Activated CD4-positive, CD25-positive, alpha-beta regulatory T cell treated with anti-CD3 and anti-CD28 coated beads, Interleukin-2, amount 50 U/mL, for 16 hours (primary cell): ENCODE measurements around the gene SLC33A1.
"Not testable (repeated sequence)": the region's sequence is repeated elsewhere in the genome, so short reads cannot be mapped to it uniquely, and the experiment has no call there.

Experiments used
- DNase-seq: peaks from one replicate; pipeline ENCODE4 v3.0.0-alpha.2; 2020; ENCODE audit warnings: low read depth, low spot score

Gene SLC33A1

GRCh38 chr3:155854141-155854940, at the start of gene SLC33A1:
TSS of gene SLC33A1 (minus strand) at chr3:155854427. CDS start at chr3:155853997, 430 bp downstream.
- peak; percentile 97 for DNase-seq

GRCh38 chr3:155895379-155895900, 41.2 kb upstream of the SLC33A1 start:
- no peak for DNase-seq

GRCh38 chr3:155891321-155891720, 37.1 kb upstream of the SLC33A1 start:
- no peak for DNase-seq

DNA sequence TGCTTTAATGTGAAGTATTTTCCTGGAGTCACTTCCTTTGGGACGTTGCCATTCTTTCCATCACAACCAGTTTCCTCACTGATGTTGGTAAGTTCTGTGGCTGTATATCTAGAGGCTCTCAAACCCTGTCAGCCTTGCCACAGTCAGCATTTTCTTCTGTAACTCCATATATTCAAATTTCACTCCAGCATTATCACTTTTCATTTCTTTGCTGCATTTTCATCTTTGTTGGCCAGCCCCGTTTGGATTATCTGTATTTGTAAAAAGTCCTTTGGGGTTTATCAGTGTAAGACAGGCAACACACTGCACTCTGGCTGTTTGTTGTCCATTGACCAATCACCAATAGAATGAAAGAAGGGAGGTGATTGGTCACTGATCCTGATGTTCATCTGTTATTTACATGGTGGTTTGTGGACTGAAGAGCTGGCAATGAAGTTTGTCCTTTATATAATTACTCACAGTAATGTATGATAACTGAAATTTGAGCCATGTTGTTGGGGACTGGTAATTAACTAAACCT, 36.5 kb upstream of the SLC33A1 start:
- DNase-seq: no peak

DNA sequence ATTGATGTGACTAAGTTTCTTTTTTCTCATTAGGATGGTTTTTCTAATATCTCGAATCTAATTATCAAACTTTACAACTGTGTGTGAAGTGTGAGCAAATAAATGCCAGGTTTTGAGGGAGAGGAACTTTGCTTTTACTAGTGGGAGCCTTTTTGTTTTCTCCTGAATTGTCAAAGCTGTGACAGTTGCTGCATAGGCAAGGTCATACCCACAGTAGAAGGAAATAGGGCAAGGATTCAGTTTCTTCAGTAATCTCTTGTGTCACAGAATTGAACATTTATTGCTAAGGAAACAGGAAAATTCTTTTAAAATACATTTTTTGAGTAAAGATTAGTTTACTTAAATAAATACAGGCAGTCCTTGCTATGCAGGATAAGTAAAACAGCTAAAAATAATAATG, 35.7 kb upstream of the SLC33A1 start:
- no peak for DNase-seq

GRCh38 chr3:155889212-155889611, 35.0 kb upstream of the SLC33A1 start:
- no peak for DNase-seq

- DNase-seq: no peak
These were observed 32.7 kb upstream of the SLC33A1 start for GRCh38 chr3:155886915-155887314.

- not testable (repeated sequence) for DNase-seq
These were observed 32.1 kb upstream of the SLC33A1 start for GRCh38 chr3:155886348-155886747.

- no peak for DNase-seq
These were observed 31.1 kb upstream of the SLC33A1 start for GRCh38 chr3:155885292-155885691.

DNA sequence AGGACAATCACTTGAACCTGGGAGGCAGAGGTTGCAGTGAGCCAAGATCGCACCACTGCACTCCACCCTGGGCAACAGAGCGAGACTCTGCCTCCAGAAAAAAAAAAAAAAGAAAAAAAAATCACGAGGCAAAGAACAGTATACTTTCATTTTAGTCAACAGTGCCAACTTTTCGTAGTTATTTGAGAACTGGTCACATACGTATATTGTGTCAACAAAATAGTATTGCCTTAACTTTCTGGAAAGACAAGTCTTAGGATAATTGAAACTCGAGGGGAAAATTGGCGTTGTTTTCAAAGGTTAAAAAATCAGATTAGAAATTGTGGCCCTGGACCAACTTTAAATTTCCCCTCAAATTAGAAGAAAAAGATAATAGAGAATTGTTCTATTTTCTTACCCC, 30.1 kb upstream of the SLC33A1 start:
- DNase-seq: no peak

DNA sequence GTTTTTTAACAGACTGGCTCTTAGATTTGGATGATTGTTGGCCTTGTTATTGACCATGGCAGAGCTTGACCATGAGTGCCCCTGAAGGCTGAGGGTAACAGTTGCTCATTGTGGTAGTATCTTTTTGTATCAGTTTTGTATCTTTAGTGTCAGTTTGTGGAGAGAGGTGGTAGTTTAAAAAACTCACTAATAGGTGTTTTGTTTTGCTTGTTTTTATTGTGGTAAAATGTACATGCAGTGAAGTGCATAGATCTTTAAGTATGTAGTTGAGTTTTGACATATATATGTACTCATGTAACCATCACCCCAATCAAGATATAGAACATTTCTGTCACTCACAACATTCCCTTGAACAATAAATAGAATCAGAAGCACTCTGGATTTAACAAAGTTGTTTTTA, 26.1 kb upstream of the SLC33A1 start:
- no peak for DNase-seq

DNA sequence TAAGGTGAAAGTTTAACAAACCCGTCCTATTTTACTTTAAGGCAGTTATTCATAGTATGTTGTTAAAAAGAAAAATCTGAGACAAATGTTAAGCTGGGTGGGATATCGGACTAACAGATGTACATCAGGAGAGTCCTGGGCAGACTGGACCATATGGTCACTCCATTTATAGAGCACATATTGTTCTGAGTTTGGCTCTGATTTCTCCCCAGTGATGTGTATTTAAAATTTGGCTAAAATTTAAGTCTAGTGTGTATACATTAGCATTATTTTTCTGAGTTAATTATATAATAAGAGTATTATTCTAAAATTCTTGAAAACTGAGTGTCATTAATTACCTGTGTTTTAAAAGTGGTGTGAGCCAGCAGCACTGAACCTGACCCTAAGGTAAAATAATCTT, 22.3 kb upstream of the SLC33A1 start:
- DNase-seq: no peak

DNA sequence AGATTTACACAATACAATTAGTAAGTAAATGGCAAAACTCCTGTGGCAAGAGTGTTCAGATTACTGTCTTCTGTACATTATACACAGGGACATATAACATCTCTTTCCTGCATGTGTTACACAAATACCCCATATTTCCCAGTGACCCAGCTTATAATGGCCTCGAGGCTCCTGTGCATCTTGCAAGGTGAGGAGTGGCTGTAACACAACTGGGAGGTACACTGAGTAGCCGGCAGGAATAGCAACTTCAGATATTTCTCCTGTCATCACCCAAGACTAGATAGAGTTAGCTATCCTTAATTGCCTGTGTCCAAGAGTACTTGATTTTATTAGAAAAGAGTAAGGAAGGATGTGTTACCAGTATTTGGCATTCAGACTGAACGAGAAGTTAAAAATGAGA, 21.8 kb upstream of the SLC33A1 start:
- no peak for DNase-seq

- DNase-seq: no peak
These were observed 18.8 kb upstream of the SLC33A1 start for GRCh38 chr3:155872904-155873646.

- DNase-seq: no peak
These were observed 17.5 kb upstream of the SLC33A1 start for GRCh38 chr3:155871746-155872158.

DNA sequence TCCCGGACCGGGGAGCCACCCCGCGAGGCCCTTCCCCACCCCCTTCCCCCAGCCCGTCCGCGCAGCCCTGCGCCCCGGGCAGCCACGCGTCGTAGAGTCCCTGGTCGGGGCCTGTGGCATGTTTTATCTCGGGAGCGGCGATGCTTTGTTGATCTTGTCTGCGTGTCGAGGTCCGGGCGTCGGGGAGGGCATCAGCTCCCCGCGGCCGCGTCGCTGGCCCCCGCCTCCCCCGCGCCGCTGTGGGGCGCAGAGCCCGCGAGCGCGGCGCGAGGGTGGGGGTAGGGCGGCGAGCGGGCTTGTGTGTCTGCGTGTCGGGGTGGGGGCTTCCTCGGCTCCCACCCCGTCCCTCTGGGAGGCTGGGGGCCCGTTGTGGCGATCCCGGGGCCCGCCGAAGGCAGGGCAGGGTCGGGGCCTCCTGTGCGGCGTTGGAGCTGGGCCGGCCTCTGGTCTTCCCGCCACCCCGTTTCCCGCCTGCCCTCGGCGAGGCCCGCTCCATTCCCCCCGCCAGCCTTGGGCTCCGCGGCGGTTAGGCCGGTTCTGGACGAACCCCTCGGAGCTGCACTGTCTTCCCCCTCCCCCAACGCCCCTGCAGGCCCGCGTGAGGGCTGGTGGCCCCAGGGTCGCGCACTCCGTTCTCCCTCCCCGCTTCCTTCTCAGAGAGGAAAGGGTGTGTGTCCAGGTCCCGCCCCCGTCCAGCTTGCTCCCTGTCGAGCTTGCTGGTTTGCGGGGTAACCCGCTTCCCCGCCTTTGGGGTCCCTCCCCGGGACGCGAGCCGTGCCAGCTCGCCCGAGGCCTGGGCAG, 16.9 kb upstream of the SLC33A1 start:
- peak; percentile 5 for DNase-seq

DNA sequence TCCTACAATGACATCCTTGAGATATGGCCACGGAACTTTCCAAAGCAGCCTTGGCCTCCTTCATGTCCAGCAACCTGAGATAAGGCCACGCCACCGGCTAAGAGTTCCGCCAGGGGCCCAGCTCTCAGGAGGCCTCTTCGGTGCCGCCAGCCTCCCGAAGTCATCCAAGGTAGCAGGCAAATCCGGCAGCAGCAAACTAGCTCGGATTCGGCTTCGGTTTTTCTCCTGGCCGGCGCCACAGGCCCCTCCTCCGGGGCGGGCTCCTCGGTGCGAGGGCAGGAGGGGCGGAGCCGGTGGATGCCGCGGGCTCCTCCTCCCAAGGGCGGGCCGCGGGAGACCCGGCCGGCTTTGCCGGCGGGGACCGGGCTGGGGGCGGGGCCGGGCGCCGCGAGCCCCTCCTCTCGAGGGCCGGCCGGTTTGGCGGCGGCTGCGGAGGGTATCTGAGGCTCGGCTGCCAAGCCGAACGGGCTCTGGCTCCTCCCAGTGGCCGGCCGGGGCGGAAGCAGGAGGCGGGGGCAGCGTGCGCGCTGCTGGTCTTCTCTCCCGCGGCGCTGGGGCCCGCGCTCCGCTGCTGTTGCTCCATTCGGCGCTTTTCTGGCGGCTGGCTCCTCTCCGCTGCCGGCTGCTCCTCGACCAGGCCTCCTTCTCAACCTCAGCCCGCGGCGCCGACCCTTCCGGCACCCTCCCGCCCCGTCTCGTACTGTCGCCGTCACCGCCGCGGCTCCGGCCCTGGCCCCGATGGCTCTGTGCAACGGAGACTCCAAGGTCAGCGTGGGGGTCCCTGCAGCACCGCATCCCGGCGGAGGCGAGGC, 16.1 kb upstream of the SLC33A1 start, which contains the start of gene GMPS:
Gene GMPS (plus strand): TSS at position 518 of the 812 bp plus-strand sequence. CDS start 221 bp downstream, at position 739.
- peak; percentile 89 for DNase-seq

DNA sequence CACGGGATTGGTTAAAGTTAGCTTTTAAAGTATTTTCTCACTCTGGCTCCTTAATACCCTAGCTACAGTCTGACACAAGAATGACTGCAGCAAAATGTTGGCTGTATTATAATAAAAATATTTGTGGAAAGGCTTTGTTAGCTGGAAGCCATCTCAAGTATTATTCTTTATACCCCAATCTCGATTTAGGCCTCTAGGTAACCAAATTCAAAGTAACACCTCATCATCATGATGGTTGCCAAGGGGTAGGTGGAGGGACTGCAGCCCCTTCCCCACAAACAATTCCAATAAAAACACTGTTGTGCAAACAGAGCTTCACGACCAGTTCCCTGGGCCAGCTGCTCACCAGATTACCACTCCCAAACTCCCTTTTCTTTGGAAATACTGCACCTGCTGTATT, 15.5 kb upstream of the SLC33A1 start:
- no peak for DNase-seq

- DNase-seq: no peak
These were observed 9.0 kb upstream of the SLC33A1 start for GRCh38 chr3:155863072-155863784.
